ENCODE results near the gene MGAT2. TPM values are rescaled to one million over a fixed set of nuclear protein-coding genes. Genes with fewer than 3 reads are reported as not detected.

MGAT2 gene
- total and polyA plus RNA-seq, 9 of the 15 experiments (the other 6 are each of a cell fraction or from before 2014, with no cell fraction given): 0.03 to 33.3 (median 24.6) TPM; not detected in 1

DNA sequence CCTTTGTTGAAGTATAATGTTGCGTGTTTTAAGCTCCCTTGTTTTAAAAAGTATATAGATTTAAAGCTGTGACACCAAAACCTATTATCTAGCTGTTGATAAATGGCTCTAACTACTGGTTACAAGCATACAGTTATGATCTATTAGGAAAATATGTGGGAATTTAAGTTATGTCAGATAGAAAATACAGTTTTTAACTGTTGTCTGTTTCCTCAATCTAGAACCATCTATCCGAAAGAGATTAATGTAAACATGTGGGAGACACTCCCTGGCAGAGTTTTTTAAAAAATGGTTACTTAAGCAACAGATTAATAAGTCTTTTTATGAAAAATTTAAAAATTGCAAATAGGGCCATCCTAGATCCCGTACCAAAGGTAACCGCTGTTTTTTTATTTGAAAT is 8.3 kb upstream of the MGAT2 start:
- Histone ChIP-seq H3K79me2 (ENCODE audit: control insufficient read depth, insufficient read depth, low read length) (peaks cover 25% of the 10 kb centered on the region), H3K27ac (ENCODE audit: extremely low read depth, low read depth, low read length) (no peak overlapping the region), H3K36me3 (ENCODE audit: control insufficient read depth, insufficient read depth, low read length) (peaks cover 45% of the 10 kb centered on the region), H3K4me1 (replicated peaks in 1 of 2; ENCODE audit: control insufficient read depth in 2 of 2, insufficient read depth in 2 of 2, low read length in 2 of 2) (peaks cover 0 to 4% of the 10 kb centered on the region in 2 experiments; a peak in 4 of 5 replicates), H3K27me3 (ENCODE audit: control insufficient read depth in 2 of 2, insufficient read depth in 2 of 2, low read length in 2 of 2) (no peaks in the 10 kb centered on the region), H3K4me3 (no peak overlapping the region), H3K9ac (ENCODE audit: insufficient read depth in 1 of 2, low read depth in 2 of 2, low read length in 2 of 2) (no peak overlapping the region), H3K9me1 (ENCODE audit: control insufficient read depth, insufficient read depth, low read length) (peaks cover under 1% of the 10 kb centered on the region), H4K20me1 (replicated peaks; ENCODE audit: control insufficient read depth, insufficient read depth, low read length) (no peaks in the 10 kb centered on the region), H3K9me3 (replicated peaks; ENCODE audit: control insufficient read depth, insufficient read depth, low read depth, low read length) (no peaks in the 10 kb centered on the region), H2AFZ (ENCODE audit: low read depth, low read length) (no peak overlapping the region), H3K4me2 (ENCODE audit: insufficient read depth, low read length) (no peak overlapping the region)
- in situ Hi-C loops (cut with MboI): no loop called here
- FAIRE-seq (no peak), DNase-seq (ENCODE audit: extremely low read depth in 1 of 4, low spot score in 3 of 4) (no peak), ATAC-seq (no peak)
- WGBS (ENCODE audit: insufficient coverage, low coverage, missing lambda C conversion rate): 74% methylated on average over 4 of the region's 4 CpGs
- ChIA-PET POLR2A (interaction anchor here (0.8 to 1.0 kb wide), 2 partner anchors 8 to 13 kb away, joined by 3 read pairs; partner anchors contain the start of genes LRR1, MGAT2 and RPL36AL), CTCF (ENCODE audit: low intra/inter-chr PET ratio) (no interaction called here)
- TF ChIP-seq CREM (IDR thresholded peaks at IDR 0.05; ENCODE audit: low read depth) (no peak), RBM34 (IDR thresholded peaks at IDR 0.05; ENCODE audit: borderline replicate concordance, insufficient read depth, low read length) (no peak), KLF10 (CRISPR knock-in tag; IDR thresholded peaks at IDR 0.05) (no peak), ZNF174 (CRISPR knock-in tag; IDR thresholded peaks at IDR 0.05) (no peak), SREBF1 (IDR thresholded peaks at IDR 0.05; ENCODE audit: borderline replicate concordance, low read depth, low read length) (no peak), ZNF121 (CRISPR knock-in tag; conservative IDR thresholded peaks at IDR 0.05) (no peak), TCF7 (IDR thresholded peaks at IDR 0.05; ENCODE audit: borderline replicate concordance) (no peak), NCOA4 (IDR thresholded peaks at IDR 0.05; ENCODE audit: partially characterized antibody) (no peak), TAF7 (tag; IDR thresholded peaks at IDR 0.05) (no peak)
- TF ChIP-seq, protein P1, sequence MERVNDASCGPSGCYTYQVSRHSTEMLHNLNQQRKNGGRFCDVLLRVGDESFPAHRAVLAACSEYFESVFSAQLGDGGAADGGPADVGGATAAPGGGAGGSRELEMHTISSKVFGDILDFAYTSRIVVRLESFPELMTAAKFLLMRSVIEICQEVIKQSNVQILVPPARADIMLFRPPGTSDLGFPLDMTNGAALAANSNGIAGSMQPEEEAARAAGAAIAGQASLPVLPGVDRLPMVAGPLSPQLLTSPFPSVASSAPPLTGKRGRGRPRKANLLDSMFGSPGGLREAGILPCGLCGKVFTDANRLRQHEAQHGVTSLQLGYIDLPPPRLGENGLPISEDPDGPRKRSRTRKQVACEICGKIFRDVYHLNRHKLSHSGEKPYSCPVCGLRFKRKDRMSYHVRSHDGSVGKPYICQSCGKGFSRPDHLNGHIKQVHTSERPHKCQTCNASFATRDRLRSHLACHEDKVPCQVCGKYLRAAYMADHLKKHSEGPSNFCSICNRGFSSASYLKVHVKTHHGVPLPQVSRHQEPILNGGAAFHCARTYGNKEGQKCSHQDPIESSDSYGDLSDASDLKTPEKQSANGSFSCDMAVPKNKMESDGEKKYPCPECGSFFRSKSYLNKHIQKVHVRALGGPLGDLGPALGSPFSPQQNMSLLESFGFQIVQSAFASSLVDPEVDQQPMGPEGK (CRISPR knock-in tag; IDR thresholded peaks at IDR 0.05; ENCODE audit: borderline replicate concordance): no peak
- TF ChIP-seq, protein P2, sequence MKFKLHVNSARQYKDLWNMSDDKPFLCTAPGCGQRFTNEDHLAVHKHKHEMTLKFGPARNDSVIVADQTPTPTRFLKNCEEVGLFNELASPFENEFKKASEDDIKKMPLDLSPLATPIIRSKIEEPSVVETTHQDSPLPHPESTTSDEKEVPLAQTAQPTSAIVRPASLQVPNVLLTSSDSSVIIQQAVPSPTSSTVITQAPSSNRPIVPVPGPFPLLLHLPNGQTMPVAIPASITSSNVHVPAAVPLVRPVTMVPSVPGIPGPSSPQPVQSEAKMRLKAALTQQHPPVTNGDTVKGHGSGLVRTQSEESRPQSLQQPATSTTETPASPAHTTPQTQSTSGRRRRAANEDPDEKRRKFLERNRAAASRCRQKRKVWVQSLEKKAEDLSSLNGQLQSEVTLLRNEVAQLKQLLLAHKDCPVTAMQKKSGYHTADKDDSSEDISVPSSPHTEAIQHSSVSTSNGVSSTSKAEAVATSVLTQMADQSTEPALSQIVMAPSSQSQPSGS (CRISPR knock-in tag; IDR thresholded peaks at IDR 0.05): no peak
- TF ChIP-seq, protein P3, sequence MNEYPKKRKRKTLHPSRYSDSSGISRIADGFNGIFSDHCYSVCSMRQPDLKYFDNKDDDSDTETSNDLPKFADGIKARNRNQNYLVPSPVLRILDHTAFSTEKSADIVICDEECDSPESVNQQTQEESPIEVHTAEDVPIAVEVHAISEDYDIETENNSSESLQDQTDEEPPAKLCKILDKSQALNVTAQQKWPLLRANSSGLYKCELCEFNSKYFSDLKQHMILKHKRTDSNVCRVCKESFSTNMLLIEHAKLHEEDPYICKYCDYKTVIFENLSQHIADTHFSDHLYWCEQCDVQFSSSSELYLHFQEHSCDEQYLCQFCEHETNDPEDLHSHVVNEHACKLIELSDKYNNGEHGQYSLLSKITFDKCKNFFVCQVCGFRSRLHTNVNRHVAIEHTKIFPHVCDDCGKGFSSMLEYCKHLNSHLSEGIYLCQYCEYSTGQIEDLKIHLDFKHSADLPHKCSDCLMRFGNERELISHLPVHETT (CRISPR knock-in tag; conservative IDR thresholded peaks at IDR 0.05 in 1 of 2, IDR thresholded peaks at IDR 0.05 in 1 of 2): no peak
- intact Hi-C loops (cut with micrococcal nuclease): no loop called here
- no TSS peak for BruUV-seq (replicated peaks)

Data from K562 (cell line).